Hepatic stellate cell (primary cell): ENCODE measurements around the gene NUMB.
"Not testable (repeated sequence)": the region's sequence is repeated elsewhere in the genome, so short reads cannot be mapped to it uniquely, and the experiment has no call there.

Experiments
- DNase-seq: peaks from one replicate; pipeline ENCODE4 v3.0.0; 2011; ENCODE audit warnings: low spot score

The NUMB gene

GRCh38 chr14:73422515-73422914 is 35.8 kb downstream of the NUMB start:
- no peak for DNase-seq

- no peak for DNase-seq
Observed at GRCh38 chr14:73418227-73418626, 40.1 kb downstream of the NUMB start.

- DNase-seq, result not testable (repeated sequence)
Observed at GRCh38 chr14:73406248-73406647, 52.1 kb downstream of the NUMB start.

- DNase-seq, result no peak
Observed at GRCh38 chr14:73403181-73403752, 55.1 kb downstream of the NUMB start.

GRCh38 chr14:73402579-73402978 is 55.8 kb downstream of the NUMB start:
- no peak for DNase-seq

GRCh38 chr14:73397810-73398209 is 60.5 kb downstream of the NUMB start:
- no peak for DNase-seq

- DNase-seq, result no peak
Observed at GRCh38 chr14:73394317-73394716, 64.0 kb downstream of the NUMB start.

GRCh38 chr14:73393375-73393774 is 65.0 kb downstream of the NUMB start:
- DNase-seq, result no peak

- DNase-seq, result no peak
Observed at GRCh38 chr14:73392329-73393257, 65.8 kb downstream of the NUMB start.

GRCh38 chr14:73387860-73388259 is 70.5 kb downstream of the NUMB start:
- not testable (repeated sequence) for DNase-seq

- DNase-seq, result no peak
Observed at GRCh38 chr14:73386342-73386741, 72.0 kb downstream of the NUMB start.

GRCh38 chr14:73385021-73385420 is 73.3 kb downstream of the NUMB start:
- DNase-seq, result not testable (repeated sequence)

GRCh38 chr14:73383356-73383755 is 75.0 kb downstream of the NUMB start:
- DNase-seq, result no peak

- no peak for DNase-seq
Observed at GRCh38 chr14:73381380-73382013, 76.8 kb downstream of the NUMB start.

- no peak for DNase-seq
Observed at GRCh38 chr14:73376585-73376984, 81.8 kb downstream of the NUMB start.

- DNase-seq, result no peak
Observed at GRCh38 chr14:73375861-73376260, 82.5 kb downstream of the NUMB start.

- DNase-seq, result no peak
Observed at GRCh38 chr14:73374218-73374617, 84.1 kb downstream of the NUMB start.

GRCh38 chr14:73372529-73372928 is 85.8 kb downstream of the NUMB start:
- DNase-seq, result no peak

- no peak for DNase-seq
Observed at GRCh38 chr14:73370561-73370960, 87.8 kb downstream of the NUMB start.

GRCh38 chr14:73369428-73369827 is 88.9 kb downstream of the NUMB start:
- no peak for DNase-seq

- no peak for DNase-seq
Observed at GRCh38 chr14:73368616-73369015, 89.7 kb downstream of the NUMB start.

GRCh38 chr14:73365727-73366126 is 92.6 kb downstream of the NUMB start:
- no peak for DNase-seq

GRCh38 chr14:73364559-73364958 is 93.8 kb downstream of the NUMB start:
- no peak for DNase-seq
